Subcutaneous abdominal adipose tissue (tissue), 5 donors: Measurements from ENCODE around the gene IBSP.

Source experiments
- H3K27ac ChIP-seq: one replicate; pipeline ENCODE4 v1.7.0; 2013; ENCODE audit warnings: low read depth, mild to moderate bottlenecking, inconsistent platforms, low read length, moderate library complexity
- H3K27me3 ChIP-seq, 5 donors: one replicate each; pipeline ENCODE4 v1.7.0; 2013; ENCODE audit warnings: low read length in 5 of 5, inconsistent platforms in 1 of 5; ENCODE audit not compliant: control insufficient read depth in 5 of 5, insufficient read depth in 4 of 5
- H3K36me3 ChIP-seq, 5 donors: one replicate each; pipeline ENCODE4 v1.7.0; 2013; ENCODE audit warnings: low read length in 5 of 5; ENCODE audit not compliant: control insufficient read depth in 5 of 5, insufficient read depth in 5 of 5
- H3K4me1 ChIP-seq, 5 donors: one replicate each; pipeline ENCODE4 v1.7.0; 2013; ENCODE audit warnings: low read length in 5 of 5, mild to moderate bottlenecking in 3 of 5, moderate library complexity in 1 of 5; ENCODE audit not compliant: control insufficient read depth in 5 of 5, insufficient read depth in 5 of 5
- H3K4me3 ChIP-seq, 5 donors: one replicate each; pipeline ENCODE4 v1.7.0; 2013; ENCODE audit warnings: low read length in 5 of 5, low read depth in 1 of 5
- H3K9ac ChIP-seq, 5 donors: one replicate each; pipeline ENCODE4 v1.7.0; 2013; ENCODE audit warnings: low read length in 5 of 5, mild to moderate bottlenecking in 4 of 5, moderate library complexity in 3 of 5
- H3K9me3 ChIP-seq, 5 donors: one replicate each; pipeline ENCODE4 v1.7.0; 2013; ENCODE audit warnings: low read length in 5 of 5; ENCODE audit not compliant: control insufficient read depth in 5 of 5
- donor health status: healthy.
- donor health status: healthy.
- donor health status: healthy.
- donor health status: healthy.
- donor health status: healthy.

Gene IBSP, protein sequence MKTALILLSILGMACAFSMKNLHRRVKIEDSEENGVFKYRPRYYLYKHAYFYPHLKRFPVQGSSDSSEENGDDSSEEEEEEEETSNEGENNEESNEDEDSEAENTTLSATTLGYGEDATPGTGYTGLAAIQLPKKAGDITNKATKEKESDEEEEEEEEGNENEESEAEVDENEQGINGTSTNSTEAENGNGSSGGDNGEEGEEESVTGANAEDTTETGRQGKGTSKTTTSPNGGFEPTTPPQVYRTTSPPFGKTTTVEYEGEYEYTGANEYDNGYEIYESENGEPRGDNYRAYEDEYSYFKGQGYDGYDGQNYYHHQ

GRCh38 chr4:87799301-87800113, at the start of gene IBSP:
Gene IBSP (plus strand): TSS chr4:87799554. CDS start chr4:87802362, 2,808 bp downstream.
- Histone ChIP-seq H3K4me1 (no peaks in the 10 kb centered on the region), H3K9ac (no peak within 1 kb of the TSS), H3K27me3 (no peaks in the 10 kb centered on the region), H3K9me3 (no peaks in the 10 kb centered on the region), H3K4me3 (no peak within 1 kb of the TSS), H3K27ac (no peak within 1 kb of the TSS), H3K36me3 (no peaks in the 10 kb centered on the region)

GRCh38 chr4:87749883-87750282, 49.5 kb upstream of the IBSP start:
- Histone ChIP-seq H3K4me1 (no peaks in the 10 kb centered on the region), H3K27me3 (peaks cover 0 to 3% (median 0%) of the 10 kb centered on the region in 5 donors), H3K36me3 (no peaks in the 10 kb centered on the region), H3K9me3 (peaks cover 0 to 4% (median 0%) of the 10 kb centered on the region in 5 donors), H3K27ac (no peak overlapping the region), H3K4me3 (no peak overlapping the region), H3K9ac (no peak overlapping the region)

GRCh38 chr4:87758270-87758669, 41.1 kb upstream of the IBSP start:
- no peak overlapping the region for H3K4me3 ChIP-seq
- H3K27me3 ChIP-seq: no peaks in the 10 kb centered on the region
- H3K27ac ChIP-seq: no peak overlapping the region
- H3K9ac ChIP-seq: no peak overlapping the region
- no peaks in the 10 kb centered on the region for H3K36me3 ChIP-seq
- no peaks in the 10 kb centered on the region for H3K9me3 ChIP-seq
- peaks cover 0 to 2% (median 0%) of the 10 kb centered on the region in 5 donors for H3K4me1 ChIP-seq

- Histone ChIP-seq H3K27ac (no peak overlapping the region), H3K9me3 (no peaks in the 10 kb centered on the region), H3K27me3 (no peaks in the 10 kb centered on the region), H3K4me3 (no peak overlapping the region), H3K9ac (no peak overlapping the region), H3K36me3 (no peaks in the 10 kb centered on the region), H3K4me1 (peaks cover 0 to 2% (median 0%) of the 10 kb centered on the region in 5 donors)
These were observed 37.0 kb upstream of the IBSP start for GRCh38 chr4:87762311-87762710.

GRCh38 chr4:87781569-87781968, 17.8 kb upstream of the IBSP start:
- Histone ChIP-seq H3K36me3 (no peaks in the 10 kb centered on the region), H3K27me3 (no peaks in the 10 kb centered on the region), H3K4me1 (peaks cover 0 to 11% (median 0%) of the 10 kb centered on the region in 5 donors), H3K4me3 (no peak overlapping the region), H3K27ac (no peak overlapping the region), H3K9ac (no peak overlapping the region), H3K9me3 (no peaks in the 10 kb centered on the region)

GRCh38 chr4:87783781-87784180, 15.6 kb upstream of the IBSP start:
- Histone ChIP-seq H3K27ac (no peak overlapping the region), H3K9ac (no peak overlapping the region), H3K4me3 (no peak overlapping the region), H3K4me1 (peaks cover 0 to 11% (median 0%) of the 10 kb centered on the region in 5 donors), H3K9me3 (no peaks in the 10 kb centered on the region), H3K27me3 (no peaks in the 10 kb centered on the region), H3K36me3 (no peaks in the 10 kb centered on the region)

DNA sequence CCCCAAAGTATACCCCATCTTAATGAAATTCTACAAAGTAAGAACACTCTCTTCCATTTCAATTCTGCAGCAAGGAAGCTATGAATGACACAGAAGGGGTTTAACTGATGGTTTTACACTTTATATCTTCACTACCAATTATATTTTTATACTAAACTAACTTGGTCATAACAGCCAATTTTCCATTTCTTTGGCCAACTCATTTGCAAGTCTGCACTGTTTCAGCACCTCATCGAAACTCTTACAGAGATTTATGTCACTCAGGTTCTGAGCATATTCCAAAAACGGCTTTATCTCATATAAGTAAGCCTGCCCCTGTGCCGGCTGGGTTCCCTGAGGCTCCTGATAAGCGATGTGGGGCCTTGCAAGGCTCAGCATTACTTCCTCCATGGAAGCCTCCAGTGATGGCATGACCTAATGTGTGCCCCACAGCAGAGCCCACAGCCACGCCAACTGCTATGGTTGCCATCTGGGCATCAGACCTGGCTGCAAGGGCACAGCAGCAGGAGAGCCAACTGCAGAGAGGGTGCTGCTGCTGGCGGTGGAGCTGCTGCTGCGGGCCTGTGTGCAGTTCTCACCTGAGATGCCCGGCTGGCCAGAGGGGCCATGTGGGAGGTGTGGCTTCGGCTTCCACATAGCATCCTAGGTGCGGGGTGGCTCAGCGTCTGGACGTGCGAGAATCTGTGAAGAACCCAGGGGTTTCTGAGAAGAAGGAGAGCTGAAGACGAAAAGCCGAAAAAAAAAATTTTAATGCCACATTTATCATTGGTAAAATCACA, 13.4 kb upstream of the IBSP start:
- H3K9ac ChIP-seq: no peak overlapping the region
- no peaks in the 10 kb centered on the region for H3K9me3 ChIP-seq
- H3K4me1 ChIP-seq: peaks cover 0 to 11% (median 0%) of the 10 kb centered on the region in 5 donors
- H3K4me3 ChIP-seq: no peak overlapping the region
- no peak overlapping the region for H3K27ac ChIP-seq
- no peaks in the 10 kb centered on the region for H3K36me3 ChIP-seq
- H3K27me3 ChIP-seq: no peaks in the 10 kb centered on the region

GRCh38 chr4:87802858-87803257, 3.5 kb downstream of the IBSP start:
- H3K9me3 ChIP-seq: no peaks in the 10 kb centered on the region
- H3K27ac ChIP-seq: no peak overlapping the region
- H3K9ac ChIP-seq: no peak overlapping the region
- H3K27me3 ChIP-seq: no peaks in the 10 kb centered on the region
- peaks cover 0 to 20% (median 12%) of the 10 kb centered on the region in 5 donors for H3K4me1 ChIP-seq
- H3K4me3 ChIP-seq: no peak overlapping the region
- H3K36me3 ChIP-seq: no peaks in the 10 kb centered on the region

- Histone ChIP-seq H3K4me3 (no peak overlapping the region), H3K27ac (no peak overlapping the region), H3K9me3 (no peaks in the 10 kb centered on the region), H3K9ac (no peak overlapping the region), H3K4me1 (peaks cover 0 to 21% (median 13%) of the 10 kb centered on the region in 5 donors), H3K27me3 (no peaks in the 10 kb centered on the region), H3K36me3 (no peaks in the 10 kb centered on the region)
These were observed 4.1 kb downstream of the IBSP start for GRCh38 chr4:87803421-87803820.
